HL-60 (cell line): ENCODE data around the gene RHBDD1.

Experiments
- DNase-seq, 2 experiments: peaks; one replicate each; pipeline ENCODE4 v3.0.0-alpha.2; 2010 to 2020; ENCODE audit warnings: low read depth in 1 of 2, low spot score in 1 of 2
- H3K27ac ChIP-seq: fragments of 250-450 bp; sonication (Bioruptor Pico); replicated peaks from 2 replicates; pipeline ENCODE4 v1.5.1; 2020; ENCODE audit warnings: mild to moderate bottlenecking, moderate library complexity
- H3K27me3 ChIP-seq: fragments of 250-450 bp; sonication (Bioruptor Pico); 2 replicates; pipeline ENCODE4 v1.5.1; 2021; ENCODE audit warnings: mild to moderate bottlenecking, moderate library complexity; ENCODE audit not compliant: insufficient read depth, poor library complexity, severe bottlenecking
- H3K4me3 ChIP-seq: replicated peaks from 2 replicates; pipeline ENCODE4 v1.5.1; 2011; ENCODE audit warnings: mild to moderate bottlenecking, control low read depth, low read length; ENCODE audit not compliant: insufficient read depth
- CTCF ChIP-seq: IDR thresholded peaks from one replicate; pipeline ENCODE4 v1.5.1; 2011; ENCODE audit warnings: low read length, control low read depth, inconsistent platforms; ENCODE audit not compliant: insufficient read depth
- GABPA ChIP-seq: IDR thresholded peaks from 2 replicates; pipeline ENCODE4 v1.6.1; 2012; ENCODE audit warnings: low read depth
- POLR2AphosphoS5 ChIP-seq: IDR thresholded peaks from 2 replicates; pipeline ENCODE4 v1.6.1; 2012; ENCODE audit warnings: low read depth
- SPI1 ChIP-seq: IDR thresholded peaks from 2 replicates; pipeline ENCODE4 v1.6.1; 2012; ENCODE audit warnings: low read depth, mild to moderate bottlenecking, borderline replicate concordance
- TF ChIP-seq, protein P1 (sequence below): IDR thresholded peaks from 2 replicates; pipeline ENCODE4 v1.6.1; 2012; ENCODE audit warnings: low read depth; ENCODE audit not compliant: insufficient replicate concordance

RHBDD1 gene

GRCh38 chr2:226884166-226884565 is 48.3 kb downstream of the RHBDD1 start:
- TF ChIP-seq, protein P1, sequence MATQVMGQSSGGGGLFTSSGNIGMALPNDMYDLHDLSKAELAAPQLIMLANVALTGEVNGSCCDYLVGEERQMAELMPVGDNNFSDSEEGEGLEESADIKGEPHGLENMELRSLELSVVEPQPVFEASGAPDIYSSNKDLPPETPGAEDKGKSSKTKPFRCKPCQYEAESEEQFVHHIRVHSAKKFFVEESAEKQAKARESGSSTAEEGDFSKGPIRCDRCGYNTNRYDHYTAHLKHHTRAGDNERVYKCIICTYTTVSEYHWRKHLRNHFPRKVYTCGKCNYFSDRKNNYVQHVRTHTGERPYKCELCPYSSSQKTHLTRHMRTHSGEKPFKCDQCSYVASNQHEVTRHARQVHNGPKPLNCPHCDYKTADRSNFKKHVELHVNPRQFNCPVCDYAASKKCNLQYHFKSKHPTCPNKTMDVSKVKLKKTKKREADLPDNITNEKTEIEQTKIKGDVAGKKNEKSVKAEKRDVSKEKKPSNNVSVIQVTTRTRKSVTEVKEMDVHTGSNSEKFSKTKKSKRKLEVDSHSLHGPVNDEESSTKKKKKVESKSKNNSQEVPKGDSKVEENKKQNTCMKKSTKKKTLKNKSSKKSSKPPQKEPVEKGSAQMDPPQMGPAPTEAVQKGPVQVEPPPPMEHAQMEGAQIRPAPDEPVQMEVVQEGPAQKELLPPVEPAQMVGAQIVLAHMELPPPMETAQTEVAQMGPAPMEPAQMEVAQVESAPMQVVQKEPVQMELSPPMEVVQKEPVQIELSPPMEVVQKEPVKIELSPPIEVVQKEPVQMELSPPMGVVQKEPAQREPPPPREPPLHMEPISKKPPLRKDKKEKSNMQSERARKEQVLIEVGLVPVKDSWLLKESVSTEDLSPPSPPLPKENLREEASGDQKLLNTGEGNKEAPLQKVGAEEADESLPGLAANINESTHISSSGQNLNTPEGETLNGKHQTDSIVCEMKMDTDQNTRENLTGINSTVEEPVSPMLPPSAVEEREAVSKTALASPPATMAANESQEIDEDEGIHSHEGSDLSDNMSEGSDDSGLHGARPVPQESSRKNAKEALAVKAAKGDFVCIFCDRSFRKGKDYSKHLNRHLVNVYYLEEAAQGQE: no peak
- TF ChIP-seq CTCF (no peak), SPI1 (no peak), POLR2AphosphoS5 (no peak), GABPA (no peak)
- Histone ChIP-seq H3K27me3 (no peaks in the 10 kb centered on the region), H3K4me3 (no peak overlapping the region), H3K27ac (no peak overlapping the region)
- no peak for DNase-seq

DNA sequence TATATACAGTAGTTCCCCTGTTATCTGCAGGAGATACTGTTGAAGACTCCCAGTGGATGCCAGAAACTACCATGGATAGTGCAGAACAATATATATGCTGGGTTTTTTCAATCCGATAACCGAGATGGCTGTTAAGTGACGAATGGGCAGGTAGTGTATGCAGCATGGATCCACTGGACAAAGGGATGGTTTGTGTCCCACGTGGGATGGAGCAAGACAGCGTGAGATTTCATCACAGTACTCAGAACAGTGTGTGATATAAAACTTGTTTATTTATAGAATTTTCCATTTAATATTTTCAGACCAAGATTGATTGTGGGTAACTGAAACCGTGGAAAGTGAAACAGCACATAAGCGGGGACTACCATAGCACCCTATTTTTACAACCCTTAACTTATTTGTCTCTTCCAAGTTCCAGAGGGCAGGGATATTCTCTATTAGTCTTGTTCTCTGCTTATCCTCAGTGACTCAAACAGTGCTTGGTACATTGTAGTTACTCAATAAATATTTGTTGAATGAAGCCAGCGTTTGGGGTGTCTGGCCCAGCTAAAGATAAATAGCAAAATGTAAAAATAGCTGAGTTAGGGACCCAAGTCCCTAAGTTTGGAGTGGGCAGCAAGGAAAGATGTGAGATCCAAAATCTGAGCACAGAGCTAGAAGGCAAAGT is 50.0 kb downstream of the RHBDD1 start:
- DNase-seq: no peak
- Histone ChIP-seq H3K4me3 (no peak overlapping the region), H3K27me3 (no peaks in the 10 kb centered on the region), H3K27ac (no peak overlapping the region)
- no peak for TF ChIP-seq SPI1

DNA sequence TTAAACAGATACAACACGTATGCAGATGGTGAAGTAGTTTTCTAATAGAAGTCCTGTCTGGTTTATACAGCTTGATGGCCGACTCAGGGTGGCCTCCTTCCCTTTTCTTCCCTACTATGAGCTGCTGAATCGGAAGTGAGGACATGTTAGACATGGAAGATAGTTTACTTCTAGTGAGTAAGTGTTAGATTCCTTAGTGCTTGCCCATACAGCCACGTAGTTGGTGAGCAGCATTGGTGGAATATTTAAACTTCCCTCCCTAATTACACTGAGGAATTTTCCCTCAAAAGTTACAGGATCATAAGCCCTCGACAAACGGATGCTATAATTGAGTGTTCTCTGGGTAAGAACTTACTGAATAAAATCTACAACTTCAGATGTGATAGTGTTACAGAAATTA is 52.1 kb downstream of the RHBDD1 start:
- DNase-seq: no peak
- Histone ChIP-seq H3K4me3 (no peak overlapping the region), H3K27me3 (no peaks in the 10 kb centered on the region), H3K27ac (no peak overlapping the region)
- no peak for TF ChIP-seq SPI1
- TF ChIP-seq, protein P1: no peak
- no peak for TF ChIP-seq CTCF

GRCh38 chr2:226888378-226888965 is 52.6 kb downstream of the RHBDD1 start:
- H3K4me3 ChIP-seq: no peak overlapping the region
- H3K27ac ChIP-seq: no peak overlapping the region
- TF ChIP-seq CTCF (no peak), SPI1 (no peak), POLR2AphosphoS5 (no peak), GABPA (no peak)
- TF ChIP-seq, protein P1: no peak
- no peaks in the 10 kb centered on the region for H3K27me3 ChIP-seq
- no peak for DNase-seq
